Endothelial cell (in vitro differentiated cells): ENCODE data around the gene STOX2. TPM values are rescaled to one million over a fixed set of nuclear protein-coding genes. Genes with fewer than 3 reads are reported as not detected.

Experiments used
- DNase-seq: peaks from one replicate; pipeline ENCODE4 v3.0.0; 2021; ENCODE audit warnings: low spot score
- H3K27ac Mint-ChIP-seq: one replicate; pipeline ENCODE4 v1.8.0; 2021; ENCODE audit warnings: mixed read lengths, inconsistent platforms; ENCODE audit not compliant: unreplicated experiment
- H3K27me3 Mint-ChIP-seq: one replicate; pipeline ENCODE4 v1.8.0; 2021; ENCODE audit warnings: mild to moderate bottlenecking, moderate library complexity, mixed read lengths, inconsistent platforms; ENCODE audit not compliant: unreplicated experiment
- H3K36me3 Mint-ChIP-seq: one replicate; pipeline ENCODE4 v1.8.0; 2021; ENCODE audit warnings: mild to moderate bottlenecking, low read depth, mixed read lengths, inconsistent platforms; ENCODE audit not compliant: unreplicated experiment
- H3K4me1 Mint-ChIP-seq: one replicate; pipeline ENCODE4 v1.8.0; 2021; ENCODE audit warnings: mild to moderate bottlenecking, mixed read lengths, inconsistent platforms; ENCODE audit not compliant: unreplicated experiment
- H3K4me3 Mint-ChIP-seq: one replicate; pipeline ENCODE4 v1.8.0; 2021; ENCODE audit warnings: mild to moderate bottlenecking, mixed read lengths, inconsistent platforms; ENCODE audit not compliant: unreplicated experiment
- H3K9me3 Mint-ChIP-seq: one replicate; pipeline ENCODE4 v1.8.0; 2021; ENCODE audit warnings: mixed read lengths, inconsistent platforms; ENCODE audit not compliant: unreplicated experiment
- total RNA-seq: library from RNA; stranded (reverse); fragmentation: NEBNext Ultra II Directional; extraction: Animal tissue kit (Norgen Biotek cat#: 25700); gene quantifications from one replicate; pipeline ENCODE4 v1.2.1, GENCODE V29; 2021; ENCODE audit not compliant: unreplicated experiment
- TF ChIP-seq, protein P1 (sequence below): fragments of 200-600 bp; sonication (generic); IDR thresholded peaks from one replicate; pipeline ENCODE4 v1.5.0; 2021; ENCODE audit warnings: antibody characterized with exemption; ENCODE audit not compliant: unreplicated experiment

Gene STOX2
- total RNA-seq, 1 donor from 2014 or later: 4.8 TPM

DNA sequence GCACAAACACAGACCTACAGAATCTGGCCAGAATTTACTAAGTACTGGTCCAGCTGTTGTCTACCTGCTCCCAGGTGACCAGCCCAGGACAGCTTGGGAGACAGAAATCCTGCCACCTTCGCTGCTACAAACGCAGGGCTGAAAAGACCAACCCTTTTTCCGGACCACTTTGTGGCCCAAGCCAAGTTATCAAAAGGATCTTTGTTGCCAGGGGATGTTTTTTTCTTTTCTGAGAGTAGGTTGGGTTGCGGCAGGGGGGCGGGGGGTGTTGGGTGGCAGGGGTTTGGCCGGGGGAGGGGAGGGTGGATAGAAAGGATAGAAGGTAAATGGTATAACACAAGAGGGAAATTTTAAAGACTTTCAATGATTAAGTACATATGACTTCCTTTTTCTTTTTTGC lies 63.4 kb downstream of the STOX2 start:
- Mint-ChIP-seq H3K36me3 (peaks cover 6% of the 10 kb centered on the region), H3K27me3 (peaks cover 2% of the 10 kb centered on the region), H3K4me3 (no peak overlapping the region), H3K9me3 (peaks cover 5% of the 10 kb centered on the region), H3K27ac (no peak overlapping the region), H3K4me1 (peaks cover 6% of the 10 kb centered on the region)
- TF ChIP-seq, protein P1, sequence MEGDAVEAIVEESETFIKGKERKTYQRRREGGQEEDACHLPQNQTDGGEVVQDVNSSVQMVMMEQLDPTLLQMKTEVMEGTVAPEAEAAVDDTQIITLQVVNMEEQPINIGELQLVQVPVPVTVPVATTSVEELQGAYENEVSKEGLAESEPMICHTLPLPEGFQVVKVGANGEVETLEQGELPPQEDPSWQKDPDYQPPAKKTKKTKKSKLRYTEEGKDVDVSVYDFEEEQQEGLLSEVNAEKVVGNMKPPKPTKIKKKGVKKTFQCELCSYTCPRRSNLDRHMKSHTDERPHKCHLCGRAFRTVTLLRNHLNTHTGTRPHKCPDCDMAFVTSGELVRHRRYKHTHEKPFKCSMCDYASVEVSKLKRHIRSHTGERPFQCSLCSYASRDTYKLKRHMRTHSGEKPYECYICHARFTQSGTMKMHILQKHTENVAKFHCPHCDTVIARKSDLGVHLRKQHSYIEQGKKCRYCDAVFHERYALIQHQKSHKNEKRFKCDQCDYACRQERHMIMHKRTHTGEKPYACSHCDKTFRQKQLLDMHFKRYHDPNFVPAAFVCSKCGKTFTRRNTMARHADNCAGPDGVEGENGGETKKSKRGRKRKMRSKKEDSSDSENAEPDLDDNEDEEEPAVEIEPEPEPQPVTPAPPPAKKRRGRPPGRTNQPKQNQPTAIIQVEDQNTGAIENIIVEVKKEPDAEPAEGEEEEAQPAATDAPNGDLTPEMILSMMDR: no peak
- no peak for DNase-seq

DNA sequence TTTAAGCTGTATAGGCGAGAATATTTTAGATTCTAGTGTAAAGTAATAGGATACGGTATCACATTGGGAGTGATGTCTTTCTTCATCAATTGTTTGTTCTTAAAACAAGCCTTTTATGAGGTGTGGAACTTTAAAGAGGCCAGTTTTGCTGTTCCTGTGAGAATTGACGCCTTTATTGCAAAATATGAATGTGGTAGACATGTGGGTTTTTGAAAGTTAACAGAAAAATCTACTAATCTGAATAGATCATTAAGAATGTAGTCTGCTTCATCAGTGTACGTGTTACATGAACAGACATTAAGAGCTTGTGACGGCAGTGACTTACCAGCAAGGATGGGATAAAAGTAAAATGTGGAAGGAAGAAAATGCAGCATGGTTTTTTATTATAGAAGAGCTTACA lies 63.8 kb downstream of the STOX2 start:
- no peak overlapping the region for H3K4me3 Mint-ChIP-seq
- TF ChIP-seq, protein P1: no peak
- peaks cover 5% of the 10 kb centered on the region for H3K9me3 Mint-ChIP-seq
- peaks cover 6% of the 10 kb centered on the region for H3K36me3 Mint-ChIP-seq
- no peak overlapping the region for H3K27ac Mint-ChIP-seq
- peaks cover 2% of the 10 kb centered on the region for H3K27me3 Mint-ChIP-seq
- no peak for DNase-seq
- H3K4me1 Mint-ChIP-seq: peaks cover 6% of the 10 kb centered on the region

DNA sequence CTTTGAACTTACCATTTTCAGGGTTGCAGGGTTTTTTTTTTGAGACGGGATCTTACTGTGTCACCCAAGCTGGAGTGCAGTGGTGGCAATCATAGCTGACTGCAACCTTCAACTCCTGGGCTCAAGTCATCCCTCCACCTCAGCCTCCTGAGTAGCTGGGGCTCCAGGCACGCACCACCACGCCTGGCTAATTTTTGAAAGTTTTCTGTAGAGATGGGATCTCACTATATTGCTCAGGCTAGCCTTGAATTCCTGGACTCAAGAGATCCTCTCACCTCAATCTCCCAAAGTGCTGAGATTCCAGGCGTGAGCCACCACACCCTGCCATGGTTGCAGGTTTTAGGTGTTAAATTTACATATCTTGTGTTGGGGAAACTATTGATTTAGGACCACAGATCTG lies 64.5 kb downstream of the STOX2 start:
- Mint-ChIP-seq H3K36me3 (peaks cover 6% of the 10 kb centered on the region), H3K9me3 (peaks cover 5% of the 10 kb centered on the region), H3K27ac (no peak overlapping the region), H3K27me3 (peaks cover 2% of the 10 kb centered on the region), H3K4me3 (no peak overlapping the region), H3K4me1 (peaks cover 6% of the 10 kb centered on the region)
- DNase-seq: no peak
- TF ChIP-seq, protein P1: no peak

DNA sequence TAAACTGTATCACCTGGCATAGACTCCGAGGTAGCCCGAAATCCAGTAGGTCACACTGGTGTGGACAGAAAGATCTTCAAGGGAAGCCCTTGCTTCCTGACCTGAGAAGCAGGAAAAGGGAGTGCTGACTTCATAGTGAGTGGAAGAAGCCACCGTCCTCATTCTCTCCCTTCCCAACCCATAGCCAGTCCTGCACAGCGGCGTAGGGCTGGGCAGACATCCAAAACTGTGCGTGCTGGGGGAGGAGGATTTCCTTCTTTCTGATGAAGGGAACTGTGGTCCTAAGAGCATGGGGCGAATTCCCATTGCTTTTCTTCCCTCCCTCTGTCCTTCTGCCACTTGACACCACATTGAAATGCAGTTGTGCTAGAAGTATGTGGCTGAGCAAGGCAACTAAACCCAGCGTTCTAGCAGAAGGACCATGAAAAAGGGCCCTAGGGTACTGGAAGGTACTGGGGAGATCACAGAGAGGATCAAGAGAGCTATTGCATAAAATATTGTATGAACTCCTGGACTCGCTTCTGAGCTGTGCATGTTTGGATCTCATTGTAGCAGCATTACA lies 66.9 kb downstream of the STOX2 start:
- TF ChIP-seq, protein P1: no peak
- no peaks in the 10 kb centered on the region for H3K27me3 Mint-ChIP-seq
- no peak overlapping the region for H3K27ac Mint-ChIP-seq
- H3K9me3 Mint-ChIP-seq: peaks cover 5% of the 10 kb centered on the region
- H3K4me3 Mint-ChIP-seq: no peak overlapping the region
- DNase-seq: no peak
- H3K36me3 Mint-ChIP-seq: peaks cover 6% of the 10 kb centered on the region
- H3K4me1 Mint-ChIP-seq: peaks cover 6% of the 10 kb centered on the region

DNA sequence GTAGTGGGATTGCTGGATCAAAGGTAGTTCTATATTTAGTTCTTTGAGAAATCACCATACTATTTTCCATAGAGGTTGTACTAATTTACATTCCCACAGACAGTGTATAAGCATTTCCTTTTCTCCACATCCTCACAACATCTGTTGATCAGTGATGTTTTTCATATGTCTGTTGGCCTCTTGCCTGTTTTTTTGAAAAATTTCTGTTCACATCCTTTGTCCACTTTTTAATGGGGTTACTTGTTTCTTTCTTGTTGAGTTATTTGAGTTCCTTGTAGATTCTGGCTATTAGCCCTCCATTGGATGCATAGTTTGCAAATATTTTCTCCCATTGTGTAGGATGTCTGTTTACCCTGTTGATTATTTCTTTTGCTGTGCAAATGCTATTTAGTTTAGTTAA lies 72.6 kb downstream of the STOX2 start:
- H3K27ac Mint-ChIP-seq: no peak overlapping the region
- peaks cover 6% of the 10 kb centered on the region for H3K36me3 Mint-ChIP-seq
- peaks cover 5% of the 10 kb centered on the region for H3K9me3 Mint-ChIP-seq
- TF ChIP-seq, protein P1: no peak
- no peak for DNase-seq
- no peak overlapping the region for H3K4me3 Mint-ChIP-seq
- no peaks in the 10 kb centered on the region for H3K27me3 Mint-ChIP-seq
- H3K4me1 Mint-ChIP-seq: peaks cover 1% of the 10 kb centered on the region
